GM18520 (cell line): Measurements from ENCODE around the gene ALKBH3.

ENCODE experiments used
- ATAC-seq: cut with Tn5 transposase; IDR thresholded peaks from one replicate; pipeline ENCODE4 v1.9.1; 2021; ENCODE audit not compliant: unreplicated experiment

The ALKBH3 gene

GRCh38 chr11:43921561-43922294 lies 41.1 kb downstream of the ALKBH3 start:
- no peak for ATAC-seq

- ATAC-seq, result no peak
Measured at GRCh38 chr11:43922295-43922648, 41.6 kb downstream of the ALKBH3 start.

GRCh38 chr11:43922744-43923405 lies 42.2 kb downstream of the ALKBH3 start:
- no peak for ATAC-seq

GRCh38 chr11:43923406-43924111 lies 42.9 kb downstream of the ALKBH3 start:
- ATAC-seq, result no peak

GRCh38 chr11:43924112-43924855 lies 43.7 kb downstream of the ALKBH3 start:
- ATAC-seq, result no peak

- no peak for ATAC-seq
Measured at GRCh38 chr11:43925063-43925931, 44.7 kb downstream of the ALKBH3 start.

GRCh38 chr11:43925932-43926505 lies 45.4 kb downstream of the ALKBH3 start:
- no peak for ATAC-seq

- ATAC-seq, result no peak
Measured at GRCh38 chr11:43927070-43927469, 46.4 kb downstream of the ALKBH3 start.

- ATAC-seq, result no peak
Measured at GRCh38 chr11:43927925-43928707, 47.5 kb downstream of the ALKBH3 start.

- ATAC-seq, result no peak
Measured at GRCh38 chr11:43928721-43929120, 48.1 kb downstream of the ALKBH3 start.

- ATAC-seq, result no peak
Measured at GRCh38 chr11:43930868-43931716, 50.5 kb downstream of the ALKBH3 start.

- ATAC-seq, result no peak
Measured at GRCh38 chr11:43931717-43932039, 51.0 kb downstream of the ALKBH3 start.

- no peak for ATAC-seq
Measured at GRCh38 chr11:43933226-43933607, 52.6 kb downstream of the ALKBH3 start.

- ATAC-seq, result no peak
Measured at GRCh38 chr11:43933608-43934551, 53.2 kb downstream of the ALKBH3 start.

GRCh38 chr11:43934601-43935423 lies 54.2 kb downstream of the ALKBH3 start:
- no peak for ATAC-seq

- no peak for ATAC-seq
Measured at GRCh38 chr11:43935424-43935979, 54.9 kb downstream of the ALKBH3 start.
